Activated naive CD8-positive, alpha-beta T cell treated with anti-CD3 and anti-CD28 coated beads, Interleukin-2, amount 50 U/mL, for 24 hours (primary cell): ENCODE measurements around the gene TMEM185B.
"Not testable (repeated sequence)": the region's sequence is repeated elsewhere in the genome, so short reads cannot be mapped to it uniquely, and the experiment has no call there.

Experiments
- ATAC-seq: fragments of 150-1000 bp; cut with Tn5 transposase; one replicate; pipeline ENCODE4 v1.10.0; 2021
- DNase-seq: peaks from one replicate; pipeline ENCODE4 v3.0.0; 2021
- H3K27ac Mint-ChIP-seq: one replicate; pipeline ENCODE4 v1.8.0; 2021; ENCODE audit warnings: mild to moderate bottlenecking, mixed read lengths
- H3K27me3 Mint-ChIP-seq: one replicate; pipeline ENCODE4 v1.8.0; 2021; ENCODE audit warnings: mixed read lengths
- H3K36me3 Mint-ChIP-seq: one replicate; pipeline ENCODE4 v1.8.0; 2021; ENCODE audit warnings: low read depth, mixed read lengths
- H3K4me1 Mint-ChIP-seq: one replicate; pipeline ENCODE4 v1.8.0; 2021; ENCODE audit warnings: mixed read lengths
- H3K4me3 Mint-ChIP-seq: one replicate; pipeline ENCODE4 v1.8.0; 2021; ENCODE audit warnings: mild to moderate bottlenecking, moderate library complexity, mixed read lengths
- H3K9me3 Mint-ChIP-seq: one replicate; pipeline ENCODE4 v1.8.0; 2021; ENCODE audit warnings: mixed read lengths

Gene TMEM185B

DNA sequence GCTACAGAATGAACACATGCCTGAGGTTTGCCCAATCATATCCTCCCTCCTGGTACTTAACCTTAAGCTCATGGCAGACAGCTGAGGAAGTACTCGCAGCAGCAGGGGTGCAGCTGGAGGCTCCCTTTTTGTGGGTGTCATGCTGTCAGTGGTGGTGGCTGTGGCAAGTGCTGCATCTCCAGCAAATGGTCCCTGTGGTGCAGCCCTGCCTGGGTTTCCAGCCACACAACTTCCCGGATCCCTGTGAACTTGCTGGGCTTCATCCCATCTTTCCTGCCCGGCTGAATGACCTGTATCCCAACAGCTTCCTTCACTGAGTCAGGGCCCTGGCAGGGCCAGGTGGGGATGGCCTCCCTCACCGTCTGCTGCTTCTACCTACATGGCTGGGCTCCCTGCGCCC, 5.0 kb downstream of the TMEM185B start:
- Mint-ChIP-seq H3K4me3 (no peak overlapping the region), H3K27me3 (no peaks in the 10 kb centered on the region), H3K36me3 (peaks cover 48% of the 10 kb centered on the region), H3K27ac (no peak overlapping the region), H3K4me1 (peaks cover 26% of the 10 kb centered on the region), H3K9me3 (peaks cover 10% of the 10 kb centered on the region)
- ATAC-seq (no peak), DNase-seq (no peak)

DNA sequence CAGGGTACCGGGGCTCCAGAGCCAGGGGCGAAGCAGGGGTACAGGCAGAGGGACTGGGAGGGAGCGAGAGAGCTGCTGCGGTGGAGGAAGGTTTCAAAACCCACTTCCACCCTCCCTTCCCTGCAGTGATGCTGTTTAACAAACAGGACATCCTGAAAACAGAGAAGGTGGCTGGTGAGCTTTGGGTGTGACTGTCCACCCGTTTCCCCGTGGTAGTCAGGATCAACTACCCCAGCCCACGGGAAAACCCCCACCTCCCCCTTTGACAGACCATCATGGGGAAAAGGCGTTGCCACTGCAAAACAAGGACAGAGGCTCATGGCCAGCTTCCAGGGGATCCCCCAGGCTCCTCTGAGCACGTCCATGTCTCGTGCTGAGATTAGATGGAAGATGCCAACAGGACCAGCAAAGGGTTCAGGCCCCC, 12.9 kb downstream of the TMEM185B start:
- ATAC-seq: peak; percentile 20
- Mint-ChIP-seq H3K27ac (no peak overlapping the region), H3K4me1 (peaks cover 13% of the 10 kb centered on the region), H3K9me3 (no peaks in the 10 kb centered on the region), H3K27me3 (no peaks in the 10 kb centered on the region), H3K36me3 (no peaks in the 10 kb centered on the region), H3K4me3 (no peak overlapping the region)
- DNase-seq: no peak

DNA sequence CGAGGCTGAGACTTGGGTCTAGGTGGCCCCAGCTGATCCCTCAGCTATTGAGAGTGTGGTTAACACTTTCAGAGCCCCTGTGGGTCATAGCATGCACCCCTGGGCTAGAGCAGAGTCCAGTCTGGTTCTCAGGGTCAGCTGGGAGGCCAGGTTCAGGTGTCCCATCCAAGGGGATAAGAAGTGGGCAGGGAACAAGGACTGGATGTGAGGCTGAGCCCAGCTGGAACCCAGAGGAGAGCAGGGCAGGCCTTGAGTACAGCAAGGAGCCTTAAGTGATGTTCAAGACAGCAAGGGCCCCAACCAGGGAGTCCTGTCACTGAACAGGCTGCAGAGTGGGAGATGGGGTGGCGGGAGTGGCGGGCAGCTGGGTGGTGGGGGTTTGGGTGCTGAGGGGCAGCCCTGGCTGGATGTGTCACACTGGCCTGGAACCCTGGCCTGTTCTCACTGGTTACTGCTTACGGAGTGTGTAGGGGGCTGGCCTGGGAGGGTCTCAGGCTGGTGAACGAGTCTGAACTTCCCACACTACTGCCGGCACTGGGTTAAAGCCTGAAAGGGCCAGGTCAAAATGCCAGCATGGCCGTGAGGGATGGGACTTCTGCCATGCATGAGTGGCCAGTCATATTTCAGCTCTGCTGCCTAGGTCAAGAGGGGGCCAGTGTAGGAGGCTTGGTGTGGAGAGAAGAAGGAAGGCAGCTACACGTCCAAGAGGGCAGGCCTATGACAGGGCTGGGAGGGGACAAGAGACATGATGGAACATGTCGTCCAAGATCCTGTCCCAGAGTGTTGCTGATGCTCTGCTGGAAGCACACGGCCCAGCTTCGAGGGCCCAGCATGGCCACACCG, 13.6 kb downstream of the TMEM185B start:
- Mint-ChIP-seq H3K9me3 (no peaks in the 10 kb centered on the region), H3K4me1 (peaks cover 13% of the 10 kb centered on the region), H3K4me3 (no peak overlapping the region), H3K27me3 (no peaks in the 10 kb centered on the region), H3K27ac (no peak overlapping the region), H3K36me3 (no peaks in the 10 kb centered on the region)
- ATAC-seq: no peak
- DNase-seq: no peak

GRCh38 chr2:120208381-120209353, 14.5 kb downstream of the TMEM185B start:
- H3K36me3 Mint-ChIP-seq: no peaks in the 10 kb centered on the region
- H3K27ac Mint-ChIP-seq: no peak overlapping the region
- ATAC-seq (no peak), DNase-seq (no peak)
- H3K4me3 Mint-ChIP-seq: no peak overlapping the region
- peaks cover 13% of the 10 kb centered on the region for H3K4me1 Mint-ChIP-seq
- H3K9me3 Mint-ChIP-seq: no peaks in the 10 kb centered on the region
- no peaks in the 10 kb centered on the region for H3K27me3 Mint-ChIP-seq

DNA sequence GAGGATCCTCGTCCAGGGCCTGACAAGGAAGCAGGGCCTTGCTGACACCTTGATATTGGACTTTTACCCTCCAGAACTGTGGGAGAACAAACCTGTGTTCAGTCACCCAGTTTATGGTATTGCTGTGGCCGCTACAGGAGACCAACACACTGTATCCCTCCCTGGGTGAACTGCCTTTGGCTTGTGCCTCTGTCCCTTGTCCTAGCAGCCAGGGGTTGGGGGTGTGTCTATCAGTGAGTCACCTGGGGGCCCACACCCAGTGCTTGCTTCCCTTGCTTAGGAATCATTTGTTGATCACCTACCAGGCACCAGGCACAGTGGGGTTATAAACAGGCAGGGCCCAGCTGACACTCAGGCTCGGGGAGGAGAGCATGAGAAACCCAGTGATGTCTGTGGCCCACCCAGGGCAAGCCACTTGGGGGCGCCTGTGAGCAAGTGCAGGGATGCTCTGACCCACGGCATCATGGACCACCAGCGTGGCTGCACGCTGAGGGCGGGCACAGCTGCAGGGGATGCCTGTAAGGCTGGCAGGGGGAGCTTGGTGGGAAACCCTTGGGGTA, 17.1 kb downstream of the TMEM185B start:
- Mint-ChIP-seq H3K36me3 (no peaks in the 10 kb centered on the region), H3K4me1 (peaks cover 13% of the 10 kb centered on the region), H3K4me3 (no peak overlapping the region), H3K27ac (no peak overlapping the region), H3K27me3 (no peaks in the 10 kb centered on the region), H3K9me3 (no peaks in the 10 kb centered on the region)
- peak; percentile 47 for ATAC-seq
- peak; percentile 70 for DNase-seq

DNA sequence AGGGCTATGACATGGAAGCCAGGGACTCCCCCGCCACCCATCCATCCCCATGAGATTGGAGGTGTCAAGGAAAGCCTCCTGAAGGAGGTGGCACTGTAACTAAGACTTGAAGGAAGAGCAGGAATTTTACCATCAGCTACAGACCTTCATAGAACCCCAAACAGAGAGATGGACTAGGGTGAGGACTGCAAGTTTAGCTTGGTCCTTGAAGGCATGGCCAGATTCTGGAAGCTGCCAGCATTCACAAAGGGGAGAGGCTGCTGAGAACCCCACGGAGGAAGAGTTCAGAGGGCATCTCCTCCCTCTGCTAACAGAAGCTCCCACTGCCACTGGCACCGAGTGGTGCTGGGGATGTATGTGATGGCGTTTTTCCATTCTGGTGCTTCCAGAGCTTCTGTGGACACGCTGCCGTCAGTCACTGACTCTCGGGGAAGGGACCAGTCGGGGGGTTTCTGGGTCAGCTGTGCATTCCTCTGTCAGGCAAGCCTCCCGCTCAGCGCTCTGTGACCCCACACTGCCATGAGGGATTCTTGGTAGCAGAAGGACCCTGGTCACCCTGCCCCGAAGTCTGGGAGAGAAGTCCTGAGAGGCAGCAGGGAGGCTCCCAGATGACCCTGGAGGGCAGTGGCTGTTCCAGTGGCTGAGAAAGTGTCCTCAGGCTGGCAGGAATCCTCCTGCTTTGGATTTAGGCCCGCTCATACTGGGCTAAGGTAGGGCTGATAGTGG, 18.1 kb downstream of the TMEM185B start:
- no peak overlapping the region for H3K4me3 Mint-ChIP-seq
- H3K27ac Mint-ChIP-seq: no peak overlapping the region
- ATAC-seq (no peak), DNase-seq (no peak)
- no peaks in the 10 kb centered on the region for H3K9me3 Mint-ChIP-seq
- H3K36me3 Mint-ChIP-seq: no peaks in the 10 kb centered on the region
- H3K4me1 Mint-ChIP-seq: peaks cover 4% of the 10 kb centered on the region
- no peaks in the 10 kb centered on the region for H3K27me3 Mint-ChIP-seq

DNA sequence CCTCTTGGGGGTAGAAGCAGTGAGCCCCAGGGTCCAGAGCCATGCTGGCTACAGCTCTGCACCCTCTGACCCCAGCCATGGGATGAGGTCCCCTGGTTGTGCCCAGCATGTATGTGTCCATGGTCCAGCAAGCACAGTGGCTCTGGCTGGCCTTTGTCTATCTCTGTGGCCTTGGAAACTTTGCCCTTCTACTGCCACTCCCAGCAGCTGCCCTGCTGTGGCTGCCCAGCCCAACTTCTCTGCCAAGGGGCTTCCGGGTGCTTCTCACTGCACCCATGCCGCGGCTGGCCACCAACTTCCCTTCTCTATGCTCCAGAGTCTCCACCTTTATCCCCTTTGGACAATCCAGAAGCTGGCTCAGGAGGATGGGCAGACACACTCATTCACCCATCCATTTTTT, 18.8 kb downstream of the TMEM185B start:
- ATAC-seq: no peak
- Mint-ChIP-seq H3K27me3 (no peaks in the 10 kb centered on the region), H3K27ac (no peak overlapping the region), H3K4me3 (no peak overlapping the region), H3K4me1 (no peaks in the 10 kb centered on the region), H3K9me3 (no peaks in the 10 kb centered on the region), H3K36me3 (no peaks in the 10 kb centered on the region)
- DNase-seq: no peak

DNA sequence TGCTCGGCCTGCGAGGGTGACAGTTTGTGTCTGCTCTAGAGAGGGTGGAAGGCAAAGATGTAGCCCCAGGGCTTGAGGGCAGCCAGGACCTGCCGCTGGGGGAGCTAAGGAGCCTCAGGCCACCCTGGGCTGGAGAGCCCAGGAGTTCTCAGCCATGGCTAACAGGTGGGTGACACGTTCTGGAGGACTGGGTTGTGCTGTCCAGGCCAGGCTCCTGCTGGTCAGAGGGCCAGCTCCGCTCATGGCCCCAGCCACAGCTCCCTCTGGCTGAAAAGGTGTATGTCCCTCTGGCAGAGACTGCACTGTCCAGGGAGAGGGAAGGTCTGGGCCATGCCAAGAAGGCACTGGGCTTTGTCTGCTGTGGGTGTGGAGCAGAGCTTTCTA, 19.2 kb downstream of the TMEM185B start:
- no peaks in the 10 kb centered on the region for H3K36me3 Mint-ChIP-seq
- no peak for ATAC-seq
- no peak for DNase-seq
- H3K27ac Mint-ChIP-seq: no peak overlapping the region
- H3K4me3 Mint-ChIP-seq: no peak overlapping the region
- H3K9me3 Mint-ChIP-seq: peaks cover under 1% of the 10 kb centered on the region
- no peaks in the 10 kb centered on the region for H3K4me1 Mint-ChIP-seq
- H3K27me3 Mint-ChIP-seq: no peaks in the 10 kb centered on the region

GRCh38 chr2:120203251-120204021, 19.8 kb downstream of the TMEM185B start:
- Mint-ChIP-seq H3K27ac (no peak overlapping the region), H3K9me3 (peaks cover 4% of the 10 kb centered on the region), H3K4me1 (no peaks in the 10 kb centered on the region), H3K27me3 (no peaks in the 10 kb centered on the region), H3K36me3 (no peaks in the 10 kb centered on the region), H3K4me3 (no peak overlapping the region)
- ATAC-seq (no peak), DNase-seq (no peak)

DNA sequence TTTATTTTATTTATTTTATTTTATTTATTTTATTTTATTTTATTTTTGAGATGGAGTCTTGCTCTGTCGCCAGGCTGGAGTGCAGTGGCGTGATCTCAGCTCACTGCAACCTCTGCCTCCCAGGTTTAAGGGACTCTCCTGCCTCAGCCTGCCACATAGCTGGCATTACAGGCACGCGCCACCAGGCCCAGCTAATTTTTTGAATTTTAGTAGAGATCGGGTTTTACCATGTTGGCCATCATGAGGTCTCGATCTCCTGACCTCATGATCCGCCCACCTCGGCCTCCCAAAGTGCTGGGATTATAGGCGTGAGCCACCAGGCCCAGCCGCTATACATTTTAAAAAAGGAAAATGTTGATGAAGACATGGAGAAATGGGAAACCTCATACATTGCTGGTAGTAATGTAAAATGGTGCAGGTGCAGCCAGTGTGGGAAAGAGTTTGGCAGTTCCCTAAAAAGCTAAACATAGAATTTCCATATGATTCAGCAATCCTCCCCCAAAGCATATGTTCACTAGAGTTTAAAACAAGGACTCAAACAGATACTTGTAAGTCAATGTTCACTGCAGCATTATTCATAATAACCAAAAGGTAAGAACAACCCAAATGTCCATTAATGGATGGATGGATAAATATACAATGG, 23.3 kb downstream of the TMEM185B start:
- not testable (repeated sequence) for H3K27me3 Mint-ChIP-seq, DNase-seq, H3K4me1 Mint-ChIP-seq, H3K36me3 Mint-ChIP-seq, H3K4me3 Mint-ChIP-seq, H3K27ac Mint-ChIP-seq, ATAC-seq
- peaks cover 13% of the 10 kb centered on the region for H3K9me3 Mint-ChIP-seq

GRCh38 chr2:120195553-120195952, 27.6 kb downstream of the TMEM185B start:
- Mint-ChIP-seq H3K4me3 (no peak overlapping the region), H3K36me3 (peaks cover 6% of the 10 kb centered on the region)

GRCh38 chr2:120192280-120192679, 30.9 kb downstream of the TMEM185B start:
- H3K27me3 Mint-ChIP-seq: no peaks in the 10 kb centered on the region
- H3K4me3 Mint-ChIP-seq: no peak overlapping the region
- ATAC-seq (no peak), DNase-seq (no peak)
- peaks cover 6% of the 10 kb centered on the region for H3K36me3 Mint-ChIP-seq
- no peaks in the 10 kb centered on the region for H3K4me1 Mint-ChIP-seq
- peaks cover 37% of the 10 kb centered on the region for H3K9me3 Mint-ChIP-seq
- no peak overlapping the region for H3K27ac Mint-ChIP-seq

More at GRCh38 chr2:120195553-120195952, 27.6 kb downstream of the TMEM185B start:
- no peak for ATAC-seq
- no peaks in the 10 kb centered on the region for H3K27me3 Mint-ChIP-seq
- no peak for DNase-seq
- H3K9me3 Mint-ChIP-seq: peaks cover 36% of the 10 kb centered on the region
- H3K27ac Mint-ChIP-seq: no peak overlapping the region
- no peaks in the 10 kb centered on the region for H3K4me1 Mint-ChIP-seq

GRCh38 chr2:120189189-120189588, 34.0 kb downstream of the TMEM185B start:
- H3K9me3 Mint-ChIP-seq: peaks cover 22% of the 10 kb centered on the region
- ATAC-seq (no peak), DNase-seq (no peak)
- no peak overlapping the region for H3K27ac Mint-ChIP-seq
- peaks cover 4% of the 10 kb centered on the region for H3K36me3 Mint-ChIP-seq
- no peak overlapping the region for H3K4me3 Mint-ChIP-seq
- no peaks in the 10 kb centered on the region for H3K4me1 Mint-ChIP-seq
- H3K27me3 Mint-ChIP-seq: no peaks in the 10 kb centered on the region
